Sigmoid colon (tissue), 7 donors: ENCODE results near the gene LRRK2. TPM values are rescaled to one million over a fixed set of nuclear protein-coding genes. Genes with fewer than 3 reads are reported as not detected.
"Not testable (repeated sequence)": the region's sequence is repeated elsewhere in the genome, so short reads cannot be mapped to it uniquely, and the experiment has no call there.

Experiments
- DNase-seq: peaks from one replicate; pipeline ENCODE4 v3.0.0-alpha.2; 2019
- H3K27ac ChIP-seq, 4 donors: fragments of 200-600 bp; sonication (generic); one replicate each; pipeline ENCODE4 v1.5.1; 2016 to 2019; ENCODE audit warnings: mild to moderate bottlenecking in 1 of 4
- H3K27me3 ChIP-seq, 3 donors: fragments of 200-600 bp; sonication (generic); one replicate each; pipeline ENCODE4 v1.5.1; 2019; ENCODE audit warnings: mild to moderate bottlenecking in 1 of 3
- H3K36me3 ChIP-seq, 4 donors: fragments of 200-600 bp; sonication (generic); one replicate each; pipeline ENCODE4 v1.5.1; 2016 to 2019
- H3K4me1 ChIP-seq, 4 donors: fragments of 200-600 bp; sonication (generic); one replicate each; pipeline ENCODE4 v1.5.1; 2017 to 2019
- H3K4me3 ChIP-seq, 4 donors: fragments of 200-600 bp; sonication (generic); one replicate each; pipeline ENCODE4 v1.5.1; 2017 to 2019; ENCODE audit warnings: mild to moderate bottlenecking in 2 of 4, moderate library complexity in 1 of 4
- H3K9me3 ChIP-seq, 4 donors: fragments of 200-600 bp in 3 of 4; sonication (generic) in 3 of 4; one replicate each; pipeline versions ENCODE4 v1.5.1 to v1.6.1; 2013 to 2019
- CTCF ChIP-seq, 4 experiments: fragments of 450-650 bp in 3 of 4; fragments of 200-600 bp in 1 of 4; IDR thresholded peaks; one replicate each; pipeline ENCODE4 v1.5.1; 2016 to 2019; ENCODE audit warnings: antibody characterized with exemption in 4 of 4, mild to moderate bottlenecking in 3 of 4, moderate library complexity in 2 of 4
- EP300 ChIP-seq, 4 donors: sonication (generic); formaldehyde crosslinking; IDR thresholded peaks; one replicate each; pipeline ENCODE4 v1.6.1; 2017; ENCODE audit warnings: antibody characterized with exemption in 4 of 4
- POLR2A ChIP-seq, 2 donors: fragments of 450-650 bp; IDR thresholded peaks; one replicate each; pipeline ENCODE4 v1.6.1; 2016; ENCODE audit warnings: antibody characterized with exemption in 2 of 2, mild to moderate bottlenecking in 2 of 2, moderate library complexity in 2 of 2
- POLR2AphosphoS5 ChIP-seq, 4 donors: sonication (generic); formaldehyde crosslinking; IDR thresholded peaks; one replicate each; pipeline ENCODE4 v1.6.1; 2017; ENCODE audit warnings: antibody characterized with exemption in 4 of 4
- WGBS, 2 donors: extraction: QIAGEN DNeasy Blood & Tissue Kit; methylation state at CpG; one replicate each; pipeline ENCODE4 v1.1.7; 2013; 5-methylcytosine and 5-hydroxymethylcytosine counted together
- intact Hi-C: fragments of 100-400 bp; cut with DNase I; formaldehyde crosslinking; loops from one replicate; pipeline ENCODE4 v1.15.1; 2023
- polyA plus RNA-seq, 3 donors: library from polyadenylated mRNA; stranded (reverse); fragments of 200-250 nt; gene quantifications; one replicate each; pipeline ENCODE4 v1.2.3, GENCODE V29; 2013
- total RNA-seq, 4 donors: library from RNA; depleted of rRNA; stranded (reverse); fragments of >200 nt; gene quantifications; one replicate each; pipeline ENCODE4 v1.1.0, GENCODE V29; 2016
- donor health status: healthy with polysubstance abuse.
- donor health status: Bipolar disorder and iron deficiency.
- donor health status: healthy.

The LRRK2 gene
- total and polyA plus RNA-seq, 7 donors: 0.92 to 29.9 (median 18.7) TPM

GRCh38 chr12:40238266-40238902, 13.6 kb downstream of the LRRK2 start:
- TF ChIP-seq POLR2AphosphoS5 (IDR thresholded peaks at IDR 0.05): no peak
- H3K27ac ChIP-seq: no peak overlapping the region
- H3K27me3 ChIP-seq: no peaks in the 10 kb centered on the region
- H3K4me1 ChIP-seq: no peaks in the 10 kb centered on the region
- intact Hi-C loops: no loop called here
- no peak for DNase-seq
- 40 to 70% methylated on average over 1 of the region's 1 CpG for WGBS, 2 donors
- no peak overlapping the region for H3K4me3 ChIP-seq
- peaks cover 0 to 49% (median 3%) of the 10 kb centered on the region in 4 donors for H3K36me3 ChIP-seq
- no peaks in the 10 kb centered on the region for H3K9me3 ChIP-seq

DNA sequence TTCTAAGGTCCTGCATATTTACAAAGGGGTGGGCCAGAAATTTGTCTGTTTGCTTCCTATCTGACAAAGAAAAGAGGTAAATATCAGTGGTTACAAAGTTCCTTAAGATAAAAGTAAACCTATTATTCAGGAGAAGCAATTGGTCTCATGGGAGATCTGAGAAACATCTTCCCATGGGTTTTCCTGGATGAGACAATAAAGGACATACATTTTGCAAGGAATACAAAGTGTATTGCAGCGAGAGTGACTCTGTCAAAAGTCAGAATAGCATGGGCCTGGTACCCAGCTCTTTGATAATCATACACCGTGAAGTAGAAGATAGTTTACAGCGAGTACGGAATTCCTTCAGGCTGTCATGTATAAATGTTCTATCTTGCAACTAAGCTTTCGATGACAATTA, 14.2 kb downstream of the LRRK2 start:
- intact Hi-C loops: no loop called here
- Histone ChIP-seq H3K36me3 (peaks cover 0 to 44% (median 1%) of the 10 kb centered on the region in 4 donors), H3K9me3 (no peaks in the 10 kb centered on the region), H3K4me3 (no peak overlapping the region), H3K27ac (no peak overlapping the region), H3K27me3 (no peaks in the 10 kb centered on the region), H3K4me1 (no peaks in the 10 kb centered on the region)
- 89 to 93% methylated on average over 5 of the region's 5 CpGs for WGBS, 2 donors
- DNase-seq: no peak
- TF ChIP-seq EP300 (IDR thresholded peaks at IDR 0.05) (no peak), CTCF (IDR thresholded peaks at IDR 0.05) (no peak), POLR2AphosphoS5 (IDR thresholded peaks at IDR 0.05) (no peak), POLR2A (IDR thresholded peaks at IDR 0.05) (no peak)

DNA sequence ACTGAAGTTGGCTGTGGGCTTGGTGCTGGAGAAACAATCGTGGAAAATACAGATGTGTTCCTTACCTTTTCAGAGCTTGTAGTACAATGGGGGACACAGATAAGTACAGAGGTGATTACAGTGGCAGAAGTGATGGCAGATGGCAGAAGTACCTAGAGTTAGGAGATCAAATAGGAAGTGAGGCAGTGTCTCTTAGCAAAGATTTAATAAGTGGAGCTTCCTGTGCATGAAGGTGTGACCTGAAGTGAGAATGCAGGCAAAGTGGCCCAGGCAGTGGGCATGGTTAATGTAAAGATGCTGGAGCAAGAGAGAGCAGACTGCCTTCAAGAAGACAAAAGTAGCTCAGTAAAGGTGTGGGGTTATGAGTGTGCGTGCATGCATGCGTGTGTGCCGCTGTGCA, 16.0 kb downstream of the LRRK2 start:
- TF ChIP-seq POLR2AphosphoS5 (IDR thresholded peaks at IDR 0.05) (no peak), EP300 (IDR thresholded peaks at IDR 0.05) (no peak), CTCF (IDR thresholded peaks at IDR 0.05) (no peak), POLR2A (IDR thresholded peaks at IDR 0.05) (no peak)
- WGBS, 2 donors: 93 to 94% methylated on average over 4 of the region's 4 CpGs

GRCh38 chr12:40241741-40242140, 16.9 kb downstream of the LRRK2 start:
- WGBS, 2 donors: 59 to 83% methylated on average over 1 of the region's 1 CpG
- DNase-seq: no peak
- intact Hi-C loops: no loop called here
- Histone ChIP-seq H3K4me1 (no peaks in the 10 kb centered on the region), H3K27me3 (no peaks in the 10 kb centered on the region), H3K9me3 (no peaks in the 10 kb centered on the region), H3K36me3 (peaks cover 0 to 26% (median 1%) of the 10 kb centered on the region in 4 donors), H3K4me3 (no peak overlapping the region), H3K27ac (no peak overlapping the region)
- TF ChIP-seq CTCF (IDR thresholded peaks at IDR 0.05) (no peak), POLR2AphosphoS5 (IDR thresholded peaks at IDR 0.05) (no peak), POLR2A (IDR thresholded peaks at IDR 0.05) (no peak), EP300 (IDR thresholded peaks at IDR 0.05) (no peak)

More for the DNA sequence above, 16.0 kb downstream of the LRRK2 start:
- H3K27ac ChIP-seq: no peak overlapping the region
- no peak for DNase-seq
- intact Hi-C loops: no loop called here
- H3K4me3 ChIP-seq: no peak overlapping the region
- peaks cover 0 to 36% (median 1%) of the 10 kb centered on the region in 4 donors for H3K36me3 ChIP-seq
- H3K9me3 ChIP-seq: no peaks in the 10 kb centered on the region
- H3K4me1 ChIP-seq: no peaks in the 10 kb centered on the region
- H3K27me3 ChIP-seq: no peaks in the 10 kb centered on the region

- H3K4me1 ChIP-seq, H3K27me3 ChIP-seq, DNase-seq, H3K27ac ChIP-seq, intact Hi-C loops, H3K9me3 ChIP-seq, H3K4me3 ChIP-seq: not testable (repeated sequence)
- WGBS, 2 donors: 76 to 87% methylated on average over 5 of the region's 5 CpGs
- peaks cover 0 to 21% (median 0%) of the 10 kb centered on the region in 4 donors for H3K36me3 ChIP-seq
These were observed 19.8 kb downstream of the LRRK2 start for GRCh38 chr12:40244526-40245156.
